H9 (cell line): ENCODE measurements around the gene CTXN1. TPM values are rescaled to one million over a fixed set of nuclear protein-coding genes. Genes with fewer than 3 reads are reported as not detected.

Experiments
- DNase-seq: peaks from one replicate; pipeline ENCODE4 v3.0.0-alpha.2; 2017
- H2AFZ ChIP-seq: one replicate; pipeline ENCODE4 v1.6.1; 2013; ENCODE audit warnings: mild to moderate bottlenecking, low read length, control low read depth, moderate library complexity
- H2AK5ac ChIP-seq: 2 replicates; pipeline ENCODE4 v1.6.1; 2013; ENCODE audit warnings: low read length, control low read depth, mixed read lengths; ENCODE audit not compliant: insufficient read length
- H2BK120ac ChIP-seq: one replicate; pipeline ENCODE4 v1.6.1; 2013; ENCODE audit warnings: low read depth, mild to moderate bottlenecking, low read length, control low read depth, inconsistent platforms; ENCODE audit not compliant: poor library complexity, severe bottlenecking
- H2BK12ac ChIP-seq: 2 replicates; pipeline ENCODE4 v1.6.1; 2013; ENCODE audit warnings: low read length, control low read depth, mixed read lengths, low read depth; ENCODE audit not compliant: insufficient read length
- H2BK15ac ChIP-seq: 2 replicates; pipeline ENCODE4 v1.6.1; 2013; ENCODE audit warnings: low read depth, low read length, control low read depth
- H2BK20ac ChIP-seq: one replicate; pipeline ENCODE4 v1.6.1; 2013; ENCODE audit warnings: low read depth, mild to moderate bottlenecking, low read length, control low read depth, inconsistent platforms; ENCODE audit not compliant: poor library complexity, severe bottlenecking
- H2BK5ac ChIP-seq: 2 replicates; pipeline ENCODE4 v1.6.1; 2013; ENCODE audit warnings: low read length, control low read depth, mixed read lengths; ENCODE audit not compliant: insufficient read length
- H3K14ac ChIP-seq: 2 replicates; pipeline ENCODE4 v1.6.1; 2013; ENCODE audit warnings: low read length, control low read depth; ENCODE audit not compliant: insufficient read depth
- H3K18ac ChIP-seq: 2 replicates; pipeline ENCODE4 v1.6.1; 2013; ENCODE audit warnings: low read depth, mild to moderate bottlenecking, mixed read lengths, low read length, control low read depth; ENCODE audit not compliant: insufficient read length
- H3K23ac ChIP-seq: 2 replicates; pipeline ENCODE4 v1.6.1; 2013; ENCODE audit warnings: low read length, control low read depth, mixed read lengths, low read depth; ENCODE audit not compliant: insufficient read length
- H3K23me2 ChIP-seq: 2 replicates; pipeline ENCODE4 v1.6.1; 2013; ENCODE audit warnings: low read depth, mild to moderate bottlenecking, mixed read lengths, low read length, control low read depth; ENCODE audit not compliant: insufficient read length, poor library complexity, severe bottlenecking
- H3K27ac ChIP-seq: 2 replicates; pipeline ENCODE4 v1.5.1; 2013; ENCODE audit warnings: low read length, control low read depth, mixed read lengths, low read depth; ENCODE audit not compliant: insufficient read length
- H3K27me3 ChIP-seq: 2 replicates; pipeline ENCODE4 v1.6.1; 2013; ENCODE audit warnings: low read length, control low read depth, inconsistent platforms; ENCODE audit not compliant: insufficient read depth
- H3K4ac ChIP-seq: 2 replicates; pipeline ENCODE4 v1.6.1; 2013; ENCODE audit warnings: low read depth, mild to moderate bottlenecking, control low read depth, inconsistent platforms, low read length, moderate library complexity
- H3K4me1 ChIP-seq: 2 replicates; pipeline ENCODE4 v1.6.1; 2013; ENCODE audit warnings: low read length, control low read depth, inconsistent platforms; ENCODE audit not compliant: insufficient read depth
- H3K4me2 ChIP-seq: 2 replicates; pipeline ENCODE4 v1.6.1; 2013; ENCODE audit warnings: low read length, control low read depth, mixed read lengths; ENCODE audit not compliant: insufficient read length, insufficient read depth
- H3K56ac ChIP-seq: 2 replicates; pipeline ENCODE4 v1.6.1; 2013; ENCODE audit warnings: low read depth, mild to moderate bottlenecking, mixed read lengths, low read length, control low read depth; ENCODE audit not compliant: insufficient read length
- H3K79me1 ChIP-seq: 2 replicates; pipeline ENCODE4 v1.6.1; 2013; ENCODE audit warnings: low read depth, mild to moderate bottlenecking, moderate library complexity, low read length, control low read depth, inconsistent platforms; ENCODE audit not compliant: insufficient read depth, poor library complexity, severe bottlenecking
- H3K79me2 ChIP-seq: 2 replicates; pipeline ENCODE4 v1.6.1; 2013; ENCODE audit warnings: low read length, control low read depth, inconsistent platforms; ENCODE audit not compliant: insufficient read depth
- H3K9ac ChIP-seq: 2 replicates; pipeline ENCODE4 v1.6.1; 2013; ENCODE audit warnings: low read length, control low read depth, mixed read lengths; ENCODE audit not compliant: insufficient read length; ENCODE audit errors: extremely low read depth
- H3K9me3 ChIP-seq: one replicate; pipeline ENCODE4 v1.6.1; 2013; ENCODE audit warnings: low read depth, low read length, inconsistent platforms; ENCODE audit not compliant: control insufficient read depth
- H3T11ph ChIP-seq: one replicate; pipeline ENCODE4 v1.6.1; 2013; ENCODE audit warnings: mild to moderate bottlenecking, low read length, control low read depth, inconsistent platforms
- H4K20me1 ChIP-seq: one replicate; pipeline ENCODE4 v1.6.1; 2013; ENCODE audit not compliant: control insufficient read depth, insufficient read length, insufficient read depth
- H4K5ac ChIP-seq: 2 replicates; pipeline ENCODE4 v1.6.1; 2013; ENCODE audit warnings: low read depth, mild to moderate bottlenecking, mixed read lengths, low read length, control low read depth; ENCODE audit not compliant: insufficient read length
- H4K8ac ChIP-seq: replicated peaks from 2 replicates; pipeline ENCODE4 v1.6.1; 2013; ENCODE audit warnings: low read length, control low read depth, mixed read lengths, low read depth; ENCODE audit not compliant: insufficient read length
- H4K91ac ChIP-seq: 2 replicates; pipeline ENCODE4 v1.6.1; 2013; ENCODE audit warnings: low read depth, mild to moderate bottlenecking, moderate library complexity, mixed read lengths, low read length, control low read depth; ENCODE audit not compliant: insufficient read length
- H3K27ac Mint-ChIP-seq, 3 experiments: 2 replicates in 2 of 3; 3 replicates in 1 of 3; pipeline ENCODE4 v1.8.0; 2020 to 2021; ENCODE audit warnings: mixed read lengths in 3 of 3, mild to moderate bottlenecking in 1 of 3, moderate library complexity in 1 of 3
- H3K27me3 Mint-ChIP-seq: 2 replicates; pipeline ENCODE4 v1.8.0; 2021; ENCODE audit warnings: low read depth, mild to moderate bottlenecking, moderate library complexity, mixed read lengths
- H3K36me3 Mint-ChIP-seq, 3 experiments: 2 replicates in 2 of 3; 3 replicates in 1 of 3; pipeline ENCODE4 v1.8.0; 2020 to 2021; ENCODE audit warnings: low read depth in 3 of 3, mixed read lengths in 3 of 3; ENCODE audit not compliant: insufficient read depth in 1 of 3
- H3K4me1 Mint-ChIP-seq, 2 experiments: 2 replicates each; pipeline ENCODE4 v1.8.0; 2020; ENCODE audit warnings: mixed read lengths in 2 of 2
- H3K4me3 Mint-ChIP-seq, 2 experiments: 2 replicates in 1 of 2; 3 replicates in 1 of 2; pipeline ENCODE4 v1.8.0; 2020 to 2021; ENCODE audit warnings: mild to moderate bottlenecking in 2 of 2, mixed read lengths in 2 of 2, moderate library complexity in 1 of 2
- H3K9me3 Mint-ChIP-seq, 2 experiments: 2 replicates in 1 of 2; 3 replicates in 1 of 2; pipeline ENCODE4 v1.8.0; 2020; ENCODE audit warnings: mild to moderate bottlenecking in 2 of 2, mixed read lengths in 2 of 2, moderate library complexity in 1 of 2
- WGBS: extraction: QIAGEN DNeasy Blood & Tissue Kit; methylation state at CpG from one replicate; pipeline ENCODE4 v1.1.7; 2013; ENCODE audit warnings: missing lambda C conversion rate, low lambda C conversion rate, mixed read lengths; ENCODE audit not compliant: insufficient read length; ENCODE audit errors: extremely low coverage; 5-methylcytosine and 5-hydroxymethylcytosine counted together
- total RNA-seq: library from RNA; stranded (reverse); gene quantifications from 2 replicates; pipeline ENCODE4 v1.2.1, GENCODE V29; 2021
- TF ChIP-seq, protein P1 (sequence below): fragments of 200-600 bp; sonication (generic); conservative IDR thresholded peaks from 3 replicates; pipeline ENCODE4 v1.8.0; 2021; ENCODE audit warnings: antibody characterized with exemption, mild to moderate bottlenecking

The CTXN1 gene
- total RNA-seq, 1 experiment from 2014 or later: 22.7 TPM

DNA sequence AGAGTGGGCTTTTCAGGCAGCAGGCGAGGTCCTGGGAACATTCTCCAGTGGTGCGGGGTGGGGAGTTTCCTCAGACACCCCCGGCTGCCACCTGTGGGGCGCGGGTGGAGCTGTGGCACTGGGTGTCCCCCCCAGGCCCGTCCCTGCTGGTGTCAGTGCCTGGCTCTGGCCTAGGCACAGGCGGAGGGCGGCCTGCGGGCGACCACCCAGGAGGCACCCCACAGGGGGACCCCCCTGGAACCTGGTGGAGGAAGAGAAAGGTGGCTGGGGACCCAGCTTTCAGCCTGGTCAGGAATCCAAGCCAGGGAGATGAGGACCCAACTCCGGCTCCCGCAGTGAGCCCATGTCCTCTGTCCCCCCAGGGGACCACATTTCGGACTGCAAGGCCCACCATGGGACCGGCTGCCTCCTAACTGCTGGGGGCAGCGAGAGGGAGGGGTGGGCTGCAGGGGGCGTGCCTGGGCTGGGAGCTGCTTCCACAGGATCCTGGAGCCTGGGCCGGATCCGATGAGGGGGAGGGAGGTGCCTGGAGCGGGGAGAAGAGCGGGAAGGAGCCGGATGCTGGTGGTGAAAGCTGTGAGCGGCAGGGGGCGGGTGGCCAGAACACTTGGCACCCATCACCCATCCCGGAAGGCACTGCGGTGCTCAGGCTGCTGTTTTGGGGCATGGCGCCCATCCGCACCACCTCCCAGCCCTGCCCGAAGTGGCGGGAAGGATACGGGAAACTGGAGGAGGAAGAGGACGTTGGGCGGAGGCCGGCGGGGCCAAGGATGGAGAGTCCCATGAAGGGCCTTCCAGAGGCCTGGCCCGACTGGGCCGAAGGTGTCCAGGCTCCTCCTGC, 5.5 kb upstream of the CTXN1 start:
- H3K36me3 Mint-ChIP-seq: peaks cover 22 to 71% (median 52%) of the 10 kb centered on the region in 3 experiments; a peak in 6 of 7 replicates
- no peak overlapping the region for H3K14ac ChIP-seq
- no peak for DNase-seq
- H3K27ac Mint-ChIP-seq: no peak overlapping the region
- H2BK120ac ChIP-seq: no peak overlapping the region
- no peaks in the 10 kb centered on the region for H3K23me2 ChIP-seq
- H4K5ac ChIP-seq: no peak overlapping the region
- H3T11ph ChIP-seq: no peak overlapping the region
- H3K23ac ChIP-seq: no peak overlapping the region
- no peak overlapping the region for H2BK5ac ChIP-seq
- H3K18ac ChIP-seq: no peak overlapping the region
- H3K27me3 ChIP-seq: no peaks in the 10 kb centered on the region
- H4K91ac ChIP-seq: no peak overlapping the region
- 0 out of 2 replicates have a peak, but pooled peaks cover 1% of the 10 kb centered on the region for H3K4me1 ChIP-seq
- no peaks in the 10 kb centered on the region for H3K9me3 ChIP-seq
- H3K27me3 Mint-ChIP-seq: no peaks in the 10 kb centered on the region
- H3K79me2 ChIP-seq: no peaks in the 10 kb centered on the region
- H2AFZ ChIP-seq: no peak overlapping the region
- H2AK5ac ChIP-seq: no peak overlapping the region
- no peak overlapping the region for H4K8ac ChIP-seq
- H3K79me1 ChIP-seq: no peaks in the 10 kb centered on the region
- H3K4me1 Mint-ChIP-seq: peaks cover 2 to 6% of the 10 kb centered on the region in 2 experiments
- TF ChIP-seq, protein P1, sequence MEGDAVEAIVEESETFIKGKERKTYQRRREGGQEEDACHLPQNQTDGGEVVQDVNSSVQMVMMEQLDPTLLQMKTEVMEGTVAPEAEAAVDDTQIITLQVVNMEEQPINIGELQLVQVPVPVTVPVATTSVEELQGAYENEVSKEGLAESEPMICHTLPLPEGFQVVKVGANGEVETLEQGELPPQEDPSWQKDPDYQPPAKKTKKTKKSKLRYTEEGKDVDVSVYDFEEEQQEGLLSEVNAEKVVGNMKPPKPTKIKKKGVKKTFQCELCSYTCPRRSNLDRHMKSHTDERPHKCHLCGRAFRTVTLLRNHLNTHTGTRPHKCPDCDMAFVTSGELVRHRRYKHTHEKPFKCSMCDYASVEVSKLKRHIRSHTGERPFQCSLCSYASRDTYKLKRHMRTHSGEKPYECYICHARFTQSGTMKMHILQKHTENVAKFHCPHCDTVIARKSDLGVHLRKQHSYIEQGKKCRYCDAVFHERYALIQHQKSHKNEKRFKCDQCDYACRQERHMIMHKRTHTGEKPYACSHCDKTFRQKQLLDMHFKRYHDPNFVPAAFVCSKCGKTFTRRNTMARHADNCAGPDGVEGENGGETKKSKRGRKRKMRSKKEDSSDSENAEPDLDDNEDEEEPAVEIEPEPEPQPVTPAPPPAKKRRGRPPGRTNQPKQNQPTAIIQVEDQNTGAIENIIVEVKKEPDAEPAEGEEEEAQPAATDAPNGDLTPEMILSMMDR: no peak
- H2BK20ac ChIP-seq: no peak overlapping the region
- WGBS: no CpG with 5 or more reads among the region's 36 CpGs
- H4K20me1 ChIP-seq: no peaks in the 10 kb centered on the region
- H3K9me3 Mint-ChIP-seq: no peaks in the 10 kb centered on the region
- H3K27ac ChIP-seq: no peak overlapping the region
- H3K56ac ChIP-seq: no peak overlapping the region
- H2BK15ac ChIP-seq: no peak overlapping the region
- H3K4me2 ChIP-seq: no peak overlapping the region
- no peak overlapping the region for H3K4ac ChIP-seq
- no peak overlapping the region for H2BK12ac ChIP-seq
- H3K9ac ChIP-seq: no peak overlapping the region
- H3K4me3 Mint-ChIP-seq: no peak overlapping the region
